ENCODE data around the gene MIPEP. TPM values are rescaled to one million over a fixed set of nuclear protein-coding genes. Genes with fewer than 3 reads are reported as not detected.

Gene MIPEP
- total RNA-seq, 6 donors from 2014 or later, result 14.5 to 29.3 (median 19.1) TPM

GRCh38 chr13:23788459-23788858 lies 100.7 kb downstream of the MIPEP start:
- H3K27ac ChIP-seq, result no peak overlapping the region
- H3K27me3 ChIP-seq, result no peaks in the 10 kb centered on the region
- ATAC-seq (ENCODE audit: low FRiP score in 2 of 2) (no peak), DNase-seq (no peak)
- WGBS, 2 donors, result 100% methylated on average over 2 of the region's 2 CpGs
- TF ChIP-seq POLR2AphosphoS5 (IDR thresholded peaks at IDR 0.05), result no peak
- TF ChIP-seq POLR2A (IDR thresholded peaks at IDR 0.05), result no peak
- no peak for TF ChIP-seq CTCF (IDR thresholded peaks at IDR 0.05)
- TF ChIP-seq EP300 (IDR thresholded peaks at IDR 0.05), result no peak
- no peaks in the 10 kb centered on the region for H3K36me3 ChIP-seq
- H3K4me1 ChIP-seq, result peaks cover 0 to 4% (median under 1%) of the 10 kb centered on the region in 4 donors
- no peaks in the 10 kb centered on the region for H3K9me3 ChIP-seq
- H3K4me3 ChIP-seq, result no peak overlapping the region

- Histone ChIP-seq H3K9me3 (no peaks in the 10 kb centered on the region), H3K27me3 (no peaks in the 10 kb centered on the region), H3K4me3 (no peak overlapping the region), H3K4me1 (peaks cover 0 to 4% (median 0%) of the 10 kb centered on the region in 4 donors), H3K27ac (no peak overlapping the region), H3K36me3 (no peaks in the 10 kb centered on the region)
- no peak for DNase-seq
- TF ChIP-seq CTCF (IDR thresholded peaks at IDR 0.05) (no peak), POLR2A (IDR thresholded peaks at IDR 0.05) (no peak)
- ATAC-seq (ENCODE audit: low FRiP score in 2 of 2), result no peak
- WGBS, 2 donors, result 59 to 71% methylated on average over 4 of the region's 4 CpGs
Observed at GRCh38 chr13:23787464-23787863, 101.7 kb downstream of the MIPEP start.

DNA sequence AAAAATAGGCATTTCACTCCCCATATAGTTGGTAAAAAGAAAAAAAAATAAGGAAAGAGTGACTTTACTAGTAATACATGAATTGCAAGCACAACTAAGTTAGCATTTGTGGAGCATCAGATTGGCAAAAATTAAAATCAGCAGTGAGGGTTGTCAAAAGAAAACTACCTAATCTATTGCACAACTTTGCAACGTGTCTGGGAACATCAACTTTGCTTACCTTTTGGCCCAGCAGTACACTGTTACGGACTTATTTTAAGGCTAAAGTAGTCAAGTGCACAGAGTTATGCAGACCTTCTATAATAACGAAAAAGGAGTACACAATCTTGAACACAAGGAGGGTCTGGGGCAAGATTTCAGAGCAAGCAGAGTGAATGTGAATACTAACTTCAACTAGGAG lies 102.6 kb downstream of the MIPEP start:
- DNase-seq (no peak), ATAC-seq (ENCODE audit: low FRiP score in 2 of 2) (no peak)
- Histone ChIP-seq H3K27me3 (no peaks in the 10 kb centered on the region), H3K9me3 (no peaks in the 10 kb centered on the region), H3K36me3 (no peaks in the 10 kb centered on the region), H3K4me1 (peaks cover 0 to 4% (median 0%) of the 10 kb centered on the region in 4 donors), H3K27ac (no peak overlapping the region), H3K4me3 (no peak overlapping the region)
- TF ChIP-seq POLR2A (IDR thresholded peaks at IDR 0.05) (no peak), CTCF (IDR thresholded peaks at IDR 0.05) (no peak), EP300 (IDR thresholded peaks at IDR 0.05) (no peak), POLR2AphosphoS5 (IDR thresholded peaks at IDR 0.05) (no peak)
- 63 to 67% methylated on average over 3 of the region's 3 CpGs for WGBS, 2 donors

DNA sequence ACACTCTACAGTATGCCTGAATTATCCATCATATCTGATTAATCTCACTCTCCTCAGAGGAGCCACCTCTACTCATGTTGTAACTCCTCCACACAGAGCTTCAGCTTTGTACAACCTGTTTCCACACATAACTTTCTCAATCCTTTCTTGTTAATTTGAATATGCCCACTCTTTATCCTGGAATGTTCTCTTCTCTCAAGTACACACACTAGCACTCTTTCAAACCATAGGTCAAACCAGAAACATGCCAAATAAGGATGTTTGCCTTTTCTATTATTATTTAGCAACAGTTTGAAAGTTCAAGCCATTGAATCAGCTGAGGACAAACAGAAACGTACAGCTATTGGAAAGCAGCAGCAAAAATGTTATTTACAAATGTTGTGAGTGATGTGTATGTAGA lies 110.3 kb downstream of the MIPEP start:
- ATAC-seq (ENCODE audit: low FRiP score in 2 of 2), result peak; percentile 67 to 85
- 45 to 58% methylated on average over 1 of the region's 1 CpG for WGBS, 2 donors
- H3K27ac ChIP-seq, result peak overlapping the region in 2 of 4 donors; percentile 16 to 30
- no peaks in the 10 kb centered on the region for H3K9me3 ChIP-seq
- no peak for DNase-seq
- H3K4me3 ChIP-seq, result no peak overlapping the region
- H3K4me1 ChIP-seq, result peaks cover 12 to 31% (median 17%) of the 10 kb centered on the region in 4 donors
- no peaks in the 10 kb centered on the region for H3K27me3 ChIP-seq
- TF ChIP-seq EP300 (IDR thresholded peaks at IDR 0.05), result peak in 2 of 4 donors; percentile 25 to 84
- TF ChIP-seq POLR2AphosphoS5 (IDR thresholded peaks at IDR 0.05), result peak in 1 of 2 donors; percentile 58
- no peak for TF ChIP-seq CTCF (IDR thresholded peaks at IDR 0.05)
- H3K36me3 ChIP-seq, result no peaks in the 10 kb centered on the region

DNA sequence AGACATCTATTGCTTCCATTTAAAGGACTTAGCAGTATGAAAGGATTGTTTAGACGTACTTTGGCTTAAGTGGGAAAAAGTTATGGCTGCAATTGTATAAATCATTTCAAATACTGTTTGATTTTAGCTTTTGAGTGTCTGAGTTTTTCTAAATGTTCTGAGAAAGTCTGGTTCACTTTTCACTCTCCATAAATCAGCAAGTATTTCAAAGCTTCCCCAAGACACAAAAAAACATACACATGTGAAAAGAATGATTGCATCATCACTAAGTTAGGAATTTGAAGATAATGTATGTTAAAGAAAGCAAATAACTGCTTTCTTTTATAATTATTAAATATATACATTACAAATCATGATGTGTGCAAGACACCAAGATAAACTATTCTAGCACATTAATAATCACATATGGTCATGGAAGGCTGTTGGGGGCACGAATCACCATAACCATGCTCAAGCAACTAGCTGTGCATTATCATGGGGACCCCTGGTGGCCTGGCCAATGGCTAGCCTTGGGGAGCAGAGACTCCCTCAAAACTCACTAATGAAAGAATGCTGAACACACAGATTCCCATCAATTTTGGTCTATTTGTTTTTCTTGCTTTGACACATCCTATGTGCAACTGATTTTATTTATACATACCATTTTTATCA lies 111.1 kb downstream of the MIPEP start:
- WGBS, 2 donors, result 26 to 46% methylated on average over 2 of the region's 2 CpGs
- H3K27ac ChIP-seq, result no peak overlapping the region
- no peak for TF ChIP-seq CTCF (IDR thresholded peaks at IDR 0.05)
- no peak for TF ChIP-seq EP300 (IDR thresholded peaks at IDR 0.05)
- no peak for TF ChIP-seq POLR2AphosphoS5 (IDR thresholded peaks at IDR 0.05)
- ATAC-seq (ENCODE audit: low FRiP score in 2 of 2), result no peak
- DNase-seq, result no peak
- H3K4me3 ChIP-seq, result no peak overlapping the region
- peaks cover 12 to 31% (median 17%) of the 10 kb centered on the region in 4 donors for H3K4me1 ChIP-seq
- no peaks in the 10 kb centered on the region for H3K27me3 ChIP-seq
- H3K36me3 ChIP-seq, result no peaks in the 10 kb centered on the region
- H3K9me3 ChIP-seq, result no peaks in the 10 kb centered on the region
